Iris pigment epithelial cell (primary cell): ENCODE data around the gene AGBL4.
"Not testable (repeated sequence)": the region's sequence is repeated elsewhere in the genome, so short reads cannot be mapped to it uniquely, and the experiment has no call there.

Experiments
- DNase-seq: peaks from one replicate; pipeline ENCODE4 v3.0.0-alpha.2; 2011; ENCODE audit warnings: low read depth

AGBL4 gene

DNA sequence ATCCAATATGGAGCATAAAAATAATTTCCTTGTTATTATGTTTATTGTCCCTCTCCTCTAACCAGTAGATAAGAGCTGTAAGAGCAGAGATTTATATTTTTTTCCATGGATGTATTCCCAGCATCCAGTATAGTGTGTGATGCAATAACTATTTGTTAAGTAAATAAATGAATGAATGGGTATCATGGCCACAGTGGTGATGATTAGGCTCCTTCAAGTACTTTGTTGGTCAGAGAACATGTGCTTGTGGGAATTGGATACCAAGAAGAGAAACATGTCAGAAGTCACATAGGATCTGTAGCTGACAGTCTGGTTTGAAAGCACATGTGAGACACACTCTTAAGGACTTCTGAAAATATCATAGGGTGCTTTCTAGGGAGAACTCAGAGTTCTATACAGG, 588.5 kb downstream of the AGBL4 start:
- peak; percentile 2 for DNase-seq

DNA sequence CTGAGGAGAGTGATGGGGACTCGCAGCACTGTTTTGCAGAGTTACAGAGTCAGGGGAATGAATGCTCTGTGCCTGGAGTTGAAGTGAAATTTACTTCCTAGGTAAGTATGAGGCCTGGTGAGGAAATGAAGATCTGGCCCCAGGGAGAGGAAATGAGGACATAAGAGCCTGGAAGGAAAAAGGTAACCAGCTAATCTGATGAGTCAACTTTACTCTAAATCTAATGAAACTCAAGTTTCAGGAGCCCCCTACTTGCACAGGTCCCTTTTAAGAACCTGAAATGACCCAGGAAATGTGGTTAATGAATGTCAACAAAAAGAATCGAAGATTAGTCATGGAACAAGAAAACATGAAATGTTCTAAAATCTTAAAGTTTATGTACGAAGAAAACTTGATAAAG, 599.0 kb downstream of the AGBL4 start:
- DNase-seq: peak; percentile 21

DNA sequence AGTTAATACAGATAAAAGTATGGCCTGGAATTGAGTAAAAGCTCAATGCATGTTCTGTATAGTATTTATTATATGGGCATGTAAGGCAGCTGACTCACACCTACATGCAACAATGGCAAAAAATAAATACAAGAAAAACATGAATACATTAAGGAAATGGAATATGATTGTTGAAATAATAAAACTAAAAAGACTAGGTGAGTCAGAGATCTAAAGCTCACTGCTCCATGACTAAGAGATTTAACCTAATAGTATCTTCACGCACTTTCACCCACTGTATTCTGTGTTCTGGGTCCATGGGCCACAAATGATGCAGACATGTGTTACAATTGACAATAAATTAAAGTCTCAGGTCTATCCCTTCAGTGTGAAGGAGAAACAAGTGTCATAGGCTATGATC, 607.0 kb downstream of the AGBL4 start:
- no peak for DNase-seq

DNA sequence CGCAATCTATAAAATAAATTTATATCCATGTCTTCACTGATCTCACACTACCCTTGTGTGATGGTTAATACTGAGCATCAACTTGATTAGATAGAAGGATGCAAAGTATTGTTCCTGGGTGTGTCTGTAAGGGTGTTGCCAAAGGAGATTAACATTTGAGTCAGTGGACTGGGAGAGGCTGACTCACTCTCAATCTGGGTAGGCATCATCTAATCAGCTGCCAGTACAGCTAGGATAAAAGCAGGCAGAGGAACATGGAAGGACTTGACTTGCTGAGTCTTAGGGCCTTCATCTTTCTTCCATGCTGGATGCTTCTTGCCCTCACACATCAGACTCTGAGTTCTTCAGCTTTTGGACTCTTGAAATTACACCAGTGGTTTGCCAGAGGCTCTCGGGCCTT, 615.4 kb downstream of the AGBL4 start:
- DNase-seq: no peak

DNA sequence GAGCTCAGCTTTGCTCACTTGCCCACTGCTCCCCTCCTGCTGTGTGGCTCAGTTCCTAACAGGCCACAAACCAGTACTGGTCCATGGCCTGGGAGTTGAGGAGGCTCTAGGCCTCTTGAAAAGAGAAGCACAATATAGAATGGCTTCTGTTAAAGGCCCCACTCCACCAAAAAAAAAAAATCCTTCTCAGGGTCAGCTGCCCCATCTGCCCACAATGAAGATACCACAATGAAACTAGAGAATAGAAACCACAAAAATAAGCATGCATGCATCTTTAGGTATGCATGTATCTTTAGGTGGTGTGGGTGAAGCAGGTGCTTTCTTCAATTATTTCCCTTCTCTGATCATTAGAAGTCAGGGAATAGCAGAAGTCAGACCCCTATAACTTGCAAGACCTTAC, 626.7 kb downstream of the AGBL4 start:
- DNase-seq: no peak

DNA sequence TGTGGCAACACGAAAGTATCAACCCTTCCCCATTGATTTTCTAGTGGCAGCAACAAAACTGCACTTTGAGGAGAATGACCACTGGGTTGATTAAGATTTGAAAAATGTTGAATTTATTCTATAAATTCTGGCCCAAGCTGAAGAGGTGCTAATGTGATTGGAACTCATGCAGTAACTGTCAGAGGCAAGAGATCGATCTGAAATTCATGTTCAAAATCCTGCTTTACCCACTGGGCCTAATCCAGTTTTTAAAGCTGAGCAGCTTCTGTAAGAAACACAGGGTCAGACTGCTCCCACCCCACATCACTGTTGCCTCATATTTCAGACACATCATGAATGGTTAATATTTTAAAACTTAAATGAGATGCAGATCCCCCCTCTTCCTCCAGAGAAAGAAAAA, 629.6 kb downstream of the AGBL4 start:
- no peak for DNase-seq

DNA sequence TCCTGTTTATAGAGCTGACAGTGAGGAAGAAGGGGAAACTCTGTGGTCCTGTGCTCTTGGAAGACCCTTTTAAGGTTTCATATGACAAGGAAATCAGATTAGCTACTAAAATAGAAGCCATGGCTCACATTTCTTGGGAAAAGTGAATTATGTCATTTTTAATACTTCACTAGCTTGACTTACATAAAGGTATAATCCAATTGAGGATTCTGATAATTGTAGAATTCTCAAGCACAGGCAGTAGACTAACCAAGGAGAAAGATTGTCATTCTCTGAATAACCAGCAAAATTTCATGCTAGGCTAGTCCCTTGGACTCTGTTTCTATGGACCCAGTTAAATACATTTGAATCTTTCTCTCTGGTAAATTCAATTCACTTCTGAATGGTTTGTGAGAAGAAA, 634.1 kb downstream of the AGBL4 start:
- no peak for DNase-seq

DNA sequence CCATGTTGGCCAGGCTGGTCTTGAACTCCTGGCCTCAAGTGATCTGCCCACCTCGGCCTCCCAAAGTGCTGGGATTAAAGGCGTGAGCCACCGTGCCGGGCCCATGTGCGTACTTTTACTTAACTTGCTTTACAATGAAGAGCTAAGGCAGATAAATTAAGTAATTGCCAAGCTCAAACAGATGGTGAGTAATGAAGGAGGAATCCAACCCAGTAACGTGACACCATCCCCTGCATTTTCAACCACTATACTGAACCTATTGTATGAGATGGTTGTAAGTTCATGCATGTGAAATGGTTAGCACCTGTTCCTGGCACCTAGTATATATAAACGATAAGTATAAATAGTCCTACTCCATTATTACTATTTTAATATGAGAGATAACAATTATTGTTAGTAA, 659.1 kb downstream of the AGBL4 start:
- DNase-seq: peak; percentile 39

DNA sequence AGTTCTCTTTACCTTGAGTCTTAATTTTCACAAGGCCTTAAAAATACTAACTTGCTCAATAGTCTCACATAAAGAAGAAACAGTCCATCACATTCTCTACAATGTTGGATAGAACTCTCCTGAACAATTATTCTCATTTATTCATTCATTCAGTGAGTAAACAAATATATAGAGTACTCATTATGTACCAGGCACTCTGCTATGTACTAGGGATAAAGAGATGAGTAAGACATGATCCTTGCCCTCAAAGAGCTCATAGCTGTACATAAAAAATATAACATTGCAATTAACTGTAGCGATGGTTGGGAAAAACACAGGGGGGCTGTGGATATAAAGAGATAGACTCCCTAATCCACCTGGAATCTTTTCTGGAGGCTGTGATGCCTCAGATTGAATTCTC, 660.1 kb downstream of the AGBL4 start:
- DNase-seq: no peak

DNA sequence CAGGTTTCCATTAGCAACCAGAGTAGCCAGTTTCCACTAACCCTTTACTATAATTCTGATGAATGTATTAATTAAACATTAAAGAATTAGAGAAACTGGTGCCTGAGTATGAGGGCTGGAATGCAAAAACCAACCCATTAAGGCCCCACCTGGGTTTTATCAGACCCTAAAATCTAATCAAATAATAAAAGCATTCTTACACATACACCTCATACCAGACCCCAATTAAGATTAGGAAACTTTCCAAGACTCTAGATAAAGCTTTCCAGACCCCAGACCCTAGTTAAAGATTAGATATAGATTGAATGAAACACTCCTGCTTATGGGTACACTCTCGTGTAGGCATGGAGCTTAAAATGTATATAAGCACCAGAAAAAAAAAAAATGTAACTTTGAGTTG, 665.7 kb downstream of the AGBL4 start:
- DNase-seq: no peak

DNA sequence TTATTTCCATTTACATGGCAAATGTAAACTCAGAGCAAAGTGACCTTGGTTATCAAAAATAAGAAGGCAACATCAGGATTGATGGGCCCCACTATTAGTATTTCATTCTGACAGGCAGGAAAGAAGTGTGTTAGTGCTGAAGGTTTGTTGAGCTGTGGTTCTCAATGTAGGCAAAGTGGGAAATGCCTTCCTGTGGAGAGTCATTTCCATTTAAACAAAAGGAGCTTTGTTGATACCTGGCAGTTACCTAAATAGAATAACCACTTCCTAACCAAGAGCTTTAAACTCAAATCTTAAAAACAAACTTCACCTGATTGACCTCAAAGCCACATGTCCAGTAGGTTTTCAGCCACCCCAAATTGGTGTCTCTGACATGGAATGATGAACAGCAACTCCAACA, 667.2 kb downstream of the AGBL4 start:
- DNase-seq: no peak

DNA sequence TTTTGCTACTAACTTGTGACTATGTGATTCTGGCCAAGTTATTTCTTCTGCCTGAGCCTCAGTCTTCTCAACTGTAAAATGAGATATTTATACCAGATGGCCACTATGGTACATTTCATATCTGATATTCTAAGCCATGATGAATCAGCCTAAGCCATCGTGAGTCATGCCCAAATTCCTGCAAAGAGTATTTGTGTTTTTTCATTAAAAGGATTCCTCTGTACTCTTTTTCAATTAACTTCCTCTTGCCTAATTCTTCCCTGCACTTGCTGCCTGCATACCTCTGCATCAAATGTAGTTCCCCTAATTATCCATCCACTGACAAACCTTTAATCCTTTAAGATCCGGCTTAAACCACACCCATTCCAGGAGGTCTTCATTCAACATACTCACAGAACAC, 672.0 kb downstream of the AGBL4 start:
- DNase-seq: peak; percentile 59

DNA sequence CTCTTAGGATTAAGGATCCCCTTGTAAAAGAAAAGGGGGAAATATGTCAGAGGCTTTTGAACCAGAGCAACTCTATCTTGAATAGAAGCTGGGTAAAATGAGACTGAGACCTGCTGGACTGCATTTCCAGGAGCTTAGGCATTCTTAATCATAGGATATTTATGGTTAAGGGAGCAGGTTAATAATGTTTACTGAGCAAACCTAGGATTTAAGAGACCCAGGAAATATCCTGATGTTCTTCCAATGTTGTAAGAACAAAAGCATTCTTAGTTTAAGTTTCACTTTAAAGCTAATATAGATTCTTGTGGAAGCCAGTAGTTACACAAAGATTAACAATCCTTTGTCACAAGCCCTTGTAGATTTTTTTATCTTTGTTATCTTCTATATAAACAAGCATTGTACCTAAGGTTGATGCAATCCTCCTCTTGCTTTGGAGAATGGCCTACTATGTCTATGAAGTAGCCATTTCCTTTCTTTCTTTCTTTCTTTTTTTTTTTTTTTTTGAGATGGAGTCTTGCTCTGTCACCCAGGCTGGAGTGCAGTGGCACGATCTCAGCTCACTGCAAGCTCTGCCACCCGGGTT, 676.9 kb downstream of the AGBL4 start:
- DNase-seq: no peak

DNA sequence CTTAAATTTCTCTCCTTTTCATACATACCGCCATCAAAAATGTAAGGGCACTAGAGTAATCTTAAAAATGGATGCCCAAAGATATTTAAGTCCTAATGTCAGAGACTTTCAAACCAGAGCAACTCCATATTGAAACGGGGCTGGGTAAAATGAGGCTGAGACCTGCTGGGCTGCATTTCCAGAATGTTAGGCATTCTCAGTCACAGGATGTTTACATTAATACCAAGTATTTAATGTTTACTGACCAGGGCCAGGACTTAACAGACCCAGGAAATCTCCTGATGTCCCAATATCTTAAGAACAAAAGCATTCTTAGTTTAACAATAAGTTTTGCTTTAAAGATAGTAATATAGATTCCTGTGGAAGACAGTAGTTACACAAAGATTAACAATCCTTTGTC, 683.2 kb downstream of the AGBL4 start:
- DNase-seq: no peak

DNA sequence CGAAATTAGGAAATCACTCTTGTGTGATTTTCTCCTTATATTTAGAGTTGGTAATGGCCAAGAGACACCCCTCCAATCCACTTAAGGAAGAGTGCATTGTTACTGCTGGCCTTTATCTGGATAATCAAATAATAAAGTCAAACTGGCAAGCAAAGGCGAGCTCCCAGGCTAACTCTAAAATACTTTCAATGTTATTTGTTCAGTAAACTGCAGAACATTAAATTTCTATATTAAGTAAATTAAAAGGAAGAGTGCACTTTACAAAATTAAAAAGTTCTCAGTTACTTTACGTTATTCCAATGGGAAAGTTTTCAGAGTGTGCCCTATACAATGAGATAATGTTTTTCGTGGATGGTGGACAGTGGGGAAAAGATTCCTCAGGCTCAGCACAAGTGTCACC, 684.7 kb downstream of the AGBL4 start:
- no peak for DNase-seq

DNA sequence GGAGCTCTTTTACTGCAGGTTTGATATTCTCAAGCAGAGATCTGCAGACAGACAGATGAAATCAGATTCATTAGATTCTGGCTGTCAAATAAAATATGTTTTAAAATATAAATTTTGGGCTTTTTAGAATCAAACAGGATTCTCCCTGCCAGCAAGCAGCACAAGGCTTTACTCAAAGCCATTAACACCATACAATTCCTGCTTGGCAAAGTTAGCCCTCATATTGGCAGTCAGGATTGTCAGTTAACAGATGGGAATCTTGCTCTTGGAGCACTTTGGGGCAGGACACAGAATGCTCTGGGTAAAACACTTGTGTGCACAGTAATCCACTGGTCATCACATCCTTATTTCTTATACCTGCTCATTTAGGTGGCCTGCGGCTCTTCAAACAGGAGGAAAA, 686.5 kb downstream of the AGBL4 start:
- no peak for DNase-seq

DNA sequence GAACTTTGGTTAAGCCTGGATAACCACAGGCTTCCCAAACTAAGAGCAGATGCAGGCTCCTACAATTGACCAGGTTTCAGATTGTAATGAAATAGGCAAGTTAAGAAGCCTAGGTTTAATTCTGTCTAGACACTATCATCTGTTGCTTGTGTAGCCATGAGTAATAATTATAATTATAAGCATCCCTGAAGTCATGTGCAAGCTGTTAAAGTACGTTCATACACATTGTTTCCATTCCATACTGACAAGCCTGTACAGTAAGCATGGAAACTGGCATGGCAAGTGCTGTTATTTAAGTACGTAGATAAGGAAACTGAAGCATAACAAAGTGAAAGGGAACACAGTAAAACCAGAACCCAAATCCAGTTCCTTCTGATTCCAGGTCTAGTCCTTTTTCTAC, 689.8 kb downstream of the AGBL4 start:
- peak; percentile 12 for DNase-seq

DNA sequence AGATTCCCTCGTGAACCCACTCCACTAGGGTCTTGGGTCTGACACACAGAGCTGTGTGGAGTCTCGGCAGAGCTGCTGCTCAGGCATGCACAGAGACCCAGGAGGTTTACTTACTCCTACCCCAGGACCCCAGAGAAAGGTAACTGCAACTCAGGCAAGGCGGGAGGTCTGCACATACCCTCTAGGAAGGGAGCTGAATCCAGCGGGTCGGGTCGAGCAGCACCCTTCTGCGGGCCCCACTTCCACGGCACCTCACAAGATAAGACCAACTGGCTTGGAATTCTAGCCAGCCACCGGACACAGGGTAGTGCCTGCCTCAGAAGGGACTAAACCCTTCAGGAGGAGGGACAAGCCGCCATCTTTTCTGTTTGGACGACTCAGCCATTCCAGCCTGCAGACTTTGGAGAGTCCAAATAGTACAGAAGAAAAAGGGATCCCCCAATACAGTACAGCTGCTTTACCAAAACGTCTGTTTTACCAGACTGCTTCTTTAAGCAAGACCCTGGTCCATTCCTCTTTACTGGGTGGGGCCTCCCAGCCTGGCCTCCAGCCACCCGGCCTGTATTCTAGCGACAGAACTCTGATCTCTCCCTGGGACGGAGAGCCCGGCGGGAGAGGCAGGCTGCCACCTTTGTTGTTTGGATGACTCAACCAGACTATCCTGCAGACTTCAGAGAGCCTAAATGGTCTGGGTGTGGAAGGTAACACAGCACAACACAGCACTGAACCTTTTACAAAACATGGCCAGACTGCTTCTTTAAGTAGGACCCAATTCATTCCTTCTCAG, 692.5 kb downstream of the AGBL4 start:
- no peak for DNase-seq

DNA sequence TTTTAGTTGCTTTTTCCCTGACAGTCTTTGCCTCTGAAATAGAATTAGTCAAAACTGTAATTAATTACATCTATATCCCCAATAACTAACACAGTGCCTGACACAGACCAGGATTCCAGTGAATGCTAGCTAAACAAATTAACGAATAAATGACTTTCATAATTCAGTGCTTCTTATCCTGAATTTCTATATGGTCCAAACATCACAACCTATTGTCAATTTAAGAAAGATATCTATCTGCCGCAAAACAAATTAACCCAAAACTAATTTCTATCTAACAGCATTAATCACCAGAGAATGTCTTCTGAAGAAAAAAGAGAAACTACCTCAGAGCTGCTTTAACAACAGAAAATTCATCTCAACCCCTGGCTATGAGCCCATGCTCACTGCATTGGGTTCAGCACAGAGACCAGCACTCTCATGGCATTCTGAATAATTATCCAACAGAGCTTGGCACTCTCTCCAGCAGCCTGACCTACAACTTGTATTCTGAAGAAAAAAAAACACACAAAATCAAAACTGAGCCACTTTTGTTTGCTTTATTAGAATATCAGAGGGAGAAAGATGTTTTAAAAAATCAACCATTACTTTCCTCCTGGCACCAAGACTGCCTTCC, 699.7 kb downstream of the AGBL4 start:
- no peak for DNase-seq

DNA sequence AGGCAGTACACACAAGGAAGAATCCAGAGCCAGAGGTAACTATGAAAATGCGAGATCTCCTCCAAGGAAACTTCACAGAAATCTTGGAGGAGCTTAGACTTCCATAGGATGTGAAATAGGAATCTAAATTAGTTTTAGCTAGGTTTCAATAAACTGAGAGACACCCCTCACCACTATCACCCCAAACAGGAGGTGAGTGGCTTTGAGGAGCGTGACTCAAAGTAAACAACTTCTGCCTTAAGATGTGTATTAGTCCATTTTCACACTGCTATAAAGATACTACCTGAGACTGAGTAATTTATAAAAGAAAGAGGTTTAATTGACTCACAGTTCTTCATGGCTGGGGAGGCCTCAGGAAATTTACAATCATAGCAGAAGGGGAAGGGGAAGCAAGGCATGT, 703.3 kb downstream of the AGBL4 start:
- not testable (repeated sequence) for DNase-seq

DNA sequence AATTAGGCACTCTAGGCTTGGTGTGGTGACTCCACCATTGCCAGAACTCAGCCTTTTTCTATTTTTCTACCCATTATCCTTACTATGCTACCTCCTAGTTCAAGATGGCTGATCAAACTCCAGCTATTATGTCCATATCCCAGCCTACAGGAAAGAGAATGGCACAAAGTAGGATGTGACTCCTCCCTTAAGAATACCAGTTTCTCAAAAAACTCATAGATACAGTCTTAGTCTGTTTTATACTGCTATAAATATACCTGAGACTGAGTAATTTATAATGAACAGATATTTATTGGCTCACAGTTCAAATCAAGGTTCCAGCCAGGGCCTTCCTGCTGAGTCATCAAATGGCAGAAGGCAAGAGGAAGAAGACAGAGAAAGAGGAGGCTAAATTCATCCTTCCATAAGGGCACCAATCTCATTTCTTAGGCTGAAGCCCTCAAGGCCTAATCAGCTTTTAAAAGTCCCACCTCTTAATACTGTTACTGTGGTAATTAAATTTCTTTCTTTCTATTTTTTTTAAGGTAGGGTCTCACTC, 704.3 kb downstream of the AGBL4 start:
- DNase-seq: no peak

DNA sequence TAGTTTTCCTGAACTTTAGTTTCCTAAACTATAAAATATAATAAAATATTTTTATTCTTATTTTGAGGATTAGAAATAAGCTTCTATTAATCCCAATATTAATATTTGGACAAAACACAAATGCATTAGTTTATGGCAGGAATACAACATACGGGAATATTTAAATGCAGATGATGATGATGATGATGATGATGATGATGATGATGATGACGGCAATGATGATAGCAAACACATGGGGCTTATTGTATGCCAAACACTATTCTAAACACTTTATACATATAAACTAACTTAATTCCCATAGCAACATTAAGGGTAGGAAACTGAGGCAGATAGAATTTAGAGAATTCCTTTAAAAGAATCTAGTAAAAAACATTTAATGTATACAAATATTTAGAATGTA, 705.5 kb downstream of the AGBL4 start:
- DNase-seq: no peak

DNA sequence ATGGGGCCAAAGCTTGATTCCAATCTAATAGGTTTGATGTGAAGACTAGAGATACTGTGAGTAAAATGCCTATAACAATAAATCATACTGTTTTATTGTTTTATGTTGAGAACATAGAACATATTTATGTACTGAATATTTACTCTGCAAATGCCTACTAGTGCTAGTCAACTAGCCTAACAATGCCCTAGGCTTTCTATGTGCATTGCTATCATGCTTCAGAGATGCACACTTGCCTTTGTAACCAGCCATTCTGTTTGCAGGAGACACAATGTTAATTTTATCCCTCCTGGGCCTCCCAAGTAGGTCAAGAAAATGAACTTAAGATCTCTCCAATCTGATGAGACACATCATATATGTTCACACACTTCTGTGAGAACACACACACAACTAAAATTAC, 716.3 kb downstream of the AGBL4 start:
- no peak for DNase-seq
